ENCODE data around the gene FOSB. TPM values are rescaled to one million over a fixed set of nuclear protein-coding genes. Genes with fewer than 3 reads are reported as not detected.

FOSB gene
- total and polyA plus RNA-seq, 4 donors: 0.18 to 1.3 (median 0.40) TPM

DNA sequence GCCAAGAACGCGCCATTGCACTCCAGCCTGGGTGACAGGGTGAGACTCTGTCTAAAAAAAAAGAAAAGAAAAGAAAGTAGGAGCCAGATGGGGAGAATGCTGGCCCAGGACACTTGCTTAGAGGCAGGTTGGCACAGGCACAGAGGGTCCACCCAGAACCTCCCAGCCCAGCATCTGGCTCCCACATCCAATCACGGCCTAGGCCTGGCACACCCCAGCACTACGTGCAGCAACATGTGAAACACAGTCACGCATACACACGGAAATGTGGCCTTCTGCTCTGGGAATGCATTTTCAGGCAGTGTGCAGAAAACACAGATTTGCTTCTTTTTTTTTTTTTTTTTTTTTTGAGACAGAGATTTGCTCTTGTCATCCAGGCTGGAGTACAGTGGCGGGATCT, 20.9 kb upstream of the FOSB start:
- H3K4me1 ChIP-seq (ENCODE audit: control insufficient read depth in 4 of 4, insufficient read depth in 4 of 4, low read length in 3 of 4): peaks cover 4 to 32% (median 11%) of the 10 kb centered on the region in 4 donors
- no peaks in the 10 kb centered on the region for H3K27me3 ChIP-seq (ENCODE audit: control insufficient read depth in 4 of 4, insufficient read depth in 4 of 4, low read length in 3 of 4)
- no peaks in the 10 kb centered on the region for H3K9me3 ChIP-seq (ENCODE audit: control insufficient read depth in 4 of 4, low read length in 3 of 4)
- H3K27ac ChIP-seq (ENCODE audit: low read depth in 1 of 2, low read length in 2 of 2): no peak overlapping the region
- no peak overlapping the region for H3K9ac ChIP-seq (ENCODE audit: low read depth in 1 of 2, low read length in 2 of 2)
- H3K36me3 ChIP-seq (ENCODE audit: control insufficient read depth in 4 of 4, insufficient read depth in 3 of 4, low read depth in 1 of 4, low read length in 3 of 4): no peaks in the 10 kb centered on the region
- DNase-seq (ENCODE audit: low spot score): no peak
- H3K4me3 ChIP-seq (ENCODE audit: low read depth in 1 of 3, low read length in 3 of 3): no peak overlapping the region
- 88% methylated on average over 7 of the region's 7 CpGs for WGBS
- TF ChIP-seq RAD21 (IDR thresholded peaks at IDR 0.05): no peak
- no peak for TF ChIP-seq HNF4G (IDR thresholded peaks at IDR 0.05)
- TF ChIP-seq, protein P1, sequence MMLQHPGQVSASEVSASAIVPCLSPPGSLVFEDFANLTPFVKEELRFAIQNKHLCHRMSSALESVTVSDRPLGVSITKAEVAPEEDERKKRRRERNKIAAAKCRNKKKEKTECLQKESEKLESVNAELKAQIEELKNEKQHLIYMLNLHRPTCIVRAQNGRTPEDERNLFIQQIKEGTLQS (IDR thresholded peaks at IDR 0.05): no peak
- TF ChIP-seq REST (IDR thresholded peaks at IDR 0.05): no peak
- no peak for TF ChIP-seq FOXA1 (IDR thresholded peaks at IDR 0.05)
- TF ChIP-seq, protein P2, sequence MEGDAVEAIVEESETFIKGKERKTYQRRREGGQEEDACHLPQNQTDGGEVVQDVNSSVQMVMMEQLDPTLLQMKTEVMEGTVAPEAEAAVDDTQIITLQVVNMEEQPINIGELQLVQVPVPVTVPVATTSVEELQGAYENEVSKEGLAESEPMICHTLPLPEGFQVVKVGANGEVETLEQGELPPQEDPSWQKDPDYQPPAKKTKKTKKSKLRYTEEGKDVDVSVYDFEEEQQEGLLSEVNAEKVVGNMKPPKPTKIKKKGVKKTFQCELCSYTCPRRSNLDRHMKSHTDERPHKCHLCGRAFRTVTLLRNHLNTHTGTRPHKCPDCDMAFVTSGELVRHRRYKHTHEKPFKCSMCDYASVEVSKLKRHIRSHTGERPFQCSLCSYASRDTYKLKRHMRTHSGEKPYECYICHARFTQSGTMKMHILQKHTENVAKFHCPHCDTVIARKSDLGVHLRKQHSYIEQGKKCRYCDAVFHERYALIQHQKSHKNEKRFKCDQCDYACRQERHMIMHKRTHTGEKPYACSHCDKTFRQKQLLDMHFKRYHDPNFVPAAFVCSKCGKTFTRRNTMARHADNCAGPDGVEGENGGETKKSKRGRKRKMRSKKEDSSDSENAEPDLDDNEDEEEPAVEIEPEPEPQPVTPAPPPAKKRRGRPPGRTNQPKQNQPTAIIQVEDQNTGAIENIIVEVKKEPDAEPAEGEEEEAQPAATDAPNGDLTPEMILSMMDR (IDR thresholded peaks at IDR 0.05; ENCODE audit: low read depth, low read length, missing input control): no peak
- no peak for TF ChIP-seq SP1 (IDR thresholded peaks at IDR 0.05)
- no peak for TF ChIP-seq ZBTB33 (IDR thresholded peaks at IDR 0.05)
- no peak for TF ChIP-seq NR2F2 (IDR thresholded peaks at IDR 0.05)
- no peak for TF ChIP-seq FOXA2 (IDR thresholded peaks at IDR 0.05)
- TF ChIP-seq, protein P3, sequence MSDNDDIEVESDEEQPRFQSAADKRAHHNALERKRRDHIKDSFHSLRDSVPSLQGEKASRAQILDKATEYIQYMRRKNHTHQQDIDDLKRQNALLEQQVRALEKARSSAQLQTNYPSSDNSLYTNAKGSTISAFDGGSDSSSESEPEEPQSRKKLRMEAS (IDR thresholded peaks at IDR 0.05): no peak

DNA sequence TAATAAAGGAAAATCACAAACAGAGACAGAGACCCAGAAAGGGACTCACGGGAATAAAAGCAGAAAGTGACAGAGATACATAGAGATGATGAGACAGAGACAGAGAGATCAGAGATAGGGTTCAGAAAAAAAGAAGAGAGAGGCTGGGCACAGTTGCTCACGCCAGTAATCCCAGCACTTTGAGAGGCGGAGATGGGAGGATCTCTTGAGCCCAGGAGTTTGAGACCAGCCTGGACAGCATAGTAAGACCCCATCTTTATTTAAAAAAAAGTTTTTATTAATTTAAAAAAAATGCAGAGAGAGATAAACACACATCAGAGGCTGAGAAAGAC, 19.4 kb upstream of the FOSB start:
- TF ChIP-seq, protein P1 (IDR thresholded peaks at IDR 0.05): no peak
- no peak for TF ChIP-seq GABPA (IDR thresholded peaks at IDR 0.05 in 1 of 2, conservative IDR thresholded peaks at IDR 0.05 in 1 of 2)
- TF ChIP-seq, protein P2 (IDR thresholded peaks at IDR 0.05; ENCODE audit: low read depth, low read length, missing input control): no peak
- no peak for TF ChIP-seq ZBTB33 (IDR thresholded peaks at IDR 0.05)
- no peak for TF ChIP-seq TAF1 (conservative IDR thresholded peaks at IDR 0.05)
- no peak for TF ChIP-seq RXRA (IDR thresholded peaks at IDR 0.05)
- no peak for TF ChIP-seq REST (IDR thresholded peaks at IDR 0.05)
- no peak for TF ChIP-seq JUND (IDR thresholded peaks at IDR 0.05)
- 87% methylated on average over 3 of the region's 3 CpGs for WGBS
- Histone ChIP-seq H3K4me3 (ENCODE audit: low read depth in 1 of 3, low read length in 3 of 3) (no peak overlapping the region), H3K9ac (ENCODE audit: low read depth in 1 of 2, low read length in 2 of 2) (no peak overlapping the region), H3K9me3 (ENCODE audit: control insufficient read depth in 4 of 4, low read length in 3 of 4) (no peaks in the 10 kb centered on the region), H3K36me3 (ENCODE audit: control insufficient read depth in 4 of 4, insufficient read depth in 3 of 4, low read depth in 1 of 4, low read length in 3 of 4) (no peaks in the 10 kb centered on the region), H3K4me1 (ENCODE audit: control insufficient read depth in 4 of 4, insufficient read depth in 4 of 4, low read length in 3 of 4) (peaks cover 4 to 28% (median 8%) of the 10 kb centered on the region in 4 donors), H3K27me3 (ENCODE audit: control insufficient read depth in 4 of 4, insufficient read depth in 4 of 4, low read length in 3 of 4) (no peaks in the 10 kb centered on the region), H3K27ac (ENCODE audit: low read depth in 1 of 2, low read length in 2 of 2) (no peak overlapping the region)
- no peak for DNase-seq (ENCODE audit: low spot score)

Measured in liver (tissue), 9 donors.